PC-9 (cell line): ENCODE measurements around the gene SLC6A1.

ENCODE experiments used
- EZH2 ChIP-seq: fragments of 200-600 bp; sonication (generic); IDR thresholded peaks from 2 replicates; pipeline ENCODE4 v1.8.0; 2017; ENCODE audit warnings: antibody characterized with exemption, low read depth
- TF ChIP-seq, protein P1 (sequence below): fragments of 200-600 bp; sonication (generic); conservative IDR thresholded peaks from 2 replicates; pipeline ENCODE4 v1.6.1; 2017; ENCODE audit warnings: mixed run types, antibody characterized with exemption, mild to moderate bottlenecking, moderate library complexity

DNA sequence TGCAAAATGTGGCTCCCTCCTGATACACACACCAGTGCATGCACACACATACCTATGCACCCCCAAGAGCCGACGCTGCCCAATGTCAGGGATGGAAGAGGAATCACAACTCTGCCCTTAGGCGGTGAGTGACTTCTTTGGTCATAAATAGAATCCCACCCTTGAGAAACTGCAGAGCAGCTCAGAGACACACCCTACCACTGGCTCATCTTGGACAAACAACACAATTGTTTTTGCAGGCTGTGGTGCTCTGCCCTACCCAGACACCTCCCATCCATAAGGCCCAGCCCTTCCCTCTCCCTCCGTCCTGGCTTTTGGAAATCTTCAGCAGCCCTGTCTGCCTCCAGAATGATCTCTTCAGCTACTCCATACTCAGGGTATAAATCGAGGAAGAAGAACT is 87.9 kb downstream of the SLC6A1 start:
- TF ChIP-seq, protein P1, sequence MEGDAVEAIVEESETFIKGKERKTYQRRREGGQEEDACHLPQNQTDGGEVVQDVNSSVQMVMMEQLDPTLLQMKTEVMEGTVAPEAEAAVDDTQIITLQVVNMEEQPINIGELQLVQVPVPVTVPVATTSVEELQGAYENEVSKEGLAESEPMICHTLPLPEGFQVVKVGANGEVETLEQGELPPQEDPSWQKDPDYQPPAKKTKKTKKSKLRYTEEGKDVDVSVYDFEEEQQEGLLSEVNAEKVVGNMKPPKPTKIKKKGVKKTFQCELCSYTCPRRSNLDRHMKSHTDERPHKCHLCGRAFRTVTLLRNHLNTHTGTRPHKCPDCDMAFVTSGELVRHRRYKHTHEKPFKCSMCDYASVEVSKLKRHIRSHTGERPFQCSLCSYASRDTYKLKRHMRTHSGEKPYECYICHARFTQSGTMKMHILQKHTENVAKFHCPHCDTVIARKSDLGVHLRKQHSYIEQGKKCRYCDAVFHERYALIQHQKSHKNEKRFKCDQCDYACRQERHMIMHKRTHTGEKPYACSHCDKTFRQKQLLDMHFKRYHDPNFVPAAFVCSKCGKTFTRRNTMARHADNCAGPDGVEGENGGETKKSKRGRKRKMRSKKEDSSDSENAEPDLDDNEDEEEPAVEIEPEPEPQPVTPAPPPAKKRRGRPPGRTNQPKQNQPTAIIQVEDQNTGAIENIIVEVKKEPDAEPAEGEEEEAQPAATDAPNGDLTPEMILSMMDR, result no peak
- no peak for TF ChIP-seq EZH2
